DOHH2 (cell line): ENCODE results near the gene FAM221A.

Experiments
- H3F3A ChIP-seq: fragments of 200-600 bp; sonication (generic), shearing (Covaris generic); 2 replicates; pipeline ENCODE4 v1.6.0; 2016; ENCODE audit warnings: antibody characterized with exemption, mild to moderate bottlenecking; ENCODE audit not compliant: control insufficient read depth, insufficient read depth
- H3K27ac ChIP-seq: fragments of 200-600 bp; sonication (generic); 2 replicates; pipeline ENCODE4 v1.5.1; 2014; ENCODE audit warnings: low read depth, mild to moderate bottlenecking, low read length, moderate library complexity
- H3K27me3 ChIP-seq: fragments of 200-600 bp; sonication (generic); 2 replicates; pipeline ENCODE4 v1.6.1; 2014; ENCODE audit warnings: mild to moderate bottlenecking, low read length, mixed read lengths; ENCODE audit not compliant: control insufficient read depth
- H3K36me3 ChIP-seq: fragments of 200-600 bp; sonication (generic); 2 replicates; pipeline ENCODE4 v1.6.1; 2014; ENCODE audit warnings: mild to moderate bottlenecking, low read length, moderate library complexity, mixed read lengths; ENCODE audit not compliant: control insufficient read depth
- H3K4me1 ChIP-seq: fragments of 200-600 bp; sonication (generic); 2 replicates; pipeline ENCODE4 v1.6.1; 2014; ENCODE audit warnings: mild to moderate bottlenecking, low read length, mixed read lengths; ENCODE audit not compliant: control insufficient read depth
- H3K4me2 ChIP-seq: fragments of 200-600 bp; sonication (generic); 2 replicates; pipeline ENCODE4 v1.6.0; 2014; ENCODE audit warnings: mild to moderate bottlenecking, low read length, moderate library complexity
- H3K4me3 ChIP-seq: fragments of 200-600 bp; sonication (generic); 2 replicates; pipeline ENCODE4 v1.5.1; 2014; ENCODE audit warnings: mild to moderate bottlenecking, low read length, mixed read lengths
- H3K79me2 ChIP-seq: fragments of 200-600 bp; sonication (generic); 2 replicates; pipeline ENCODE4 v1.6.1; 2014; ENCODE audit warnings: mild to moderate bottlenecking, low read length, mixed read lengths; ENCODE audit not compliant: control insufficient read depth
- H3K9me2 ChIP-seq: fragments of 200-600 bp; sonication (generic); replicated peaks from 2 replicates; pipeline ENCODE4 v1.6.1; 2014; ENCODE audit warnings: mild to moderate bottlenecking, low read length, mixed read lengths; ENCODE audit not compliant: control insufficient read depth
- H3K9me3 ChIP-seq: fragments of 200-600 bp; sonication (generic); 2 replicates; pipeline ENCODE4 v1.6.1; 2014; ENCODE audit warnings: antibody characterized with exemption, low read length, mixed read lengths; ENCODE audit not compliant: control insufficient read depth, insufficient read depth
- H4K20me1 ChIP-seq: fragments of 200-600 bp; sonication (generic); 2 replicates; pipeline ENCODE4 v1.6.0; 2014; ENCODE audit warnings: low read depth, mild to moderate bottlenecking, antibody characterized with exemption, low read length, moderate library complexity; ENCODE audit not compliant: control insufficient read depth, insufficient read depth
- EZH2phosphoT487 ChIP-seq: fragments of 200-600 bp; sonication (generic); IDR thresholded peaks from 2 replicates; pipeline ENCODE4 v1.6.1; 2017; ENCODE audit warnings: borderline replicate concordance, mild to moderate bottlenecking, antibody characterized with exemption, low read length, moderate library complexity, mixed read lengths
- TF ChIP-seq, protein P1 (sequence below): fragments of 200-600 bp; sonication (generic); IDR thresholded peaks from one replicate; pipeline ENCODE4 v1.5.1; 2014; ENCODE audit warnings: antibody characterized with exemption, mild to moderate bottlenecking, low read depth, low read length; ENCODE audit not compliant: poor library complexity, severe bottlenecking

Gene FAM221A

GRCh38 chr7:23661385-23661784 lies 18.6 kb upstream of the FAM221A start:
- H4K20me1 ChIP-seq, result no peaks in the 10 kb centered on the region
- H3K4me1 ChIP-seq, result no peaks in the 10 kb centered on the region
- H3K4me2 ChIP-seq, result no peak overlapping the region
- H3K9me2 ChIP-seq, result no peaks in the 10 kb centered on the region
- H3K79me2 ChIP-seq, result no peaks in the 10 kb centered on the region
- TF ChIP-seq EZH2phosphoT487, result no peak
- TF ChIP-seq, protein P1, sequence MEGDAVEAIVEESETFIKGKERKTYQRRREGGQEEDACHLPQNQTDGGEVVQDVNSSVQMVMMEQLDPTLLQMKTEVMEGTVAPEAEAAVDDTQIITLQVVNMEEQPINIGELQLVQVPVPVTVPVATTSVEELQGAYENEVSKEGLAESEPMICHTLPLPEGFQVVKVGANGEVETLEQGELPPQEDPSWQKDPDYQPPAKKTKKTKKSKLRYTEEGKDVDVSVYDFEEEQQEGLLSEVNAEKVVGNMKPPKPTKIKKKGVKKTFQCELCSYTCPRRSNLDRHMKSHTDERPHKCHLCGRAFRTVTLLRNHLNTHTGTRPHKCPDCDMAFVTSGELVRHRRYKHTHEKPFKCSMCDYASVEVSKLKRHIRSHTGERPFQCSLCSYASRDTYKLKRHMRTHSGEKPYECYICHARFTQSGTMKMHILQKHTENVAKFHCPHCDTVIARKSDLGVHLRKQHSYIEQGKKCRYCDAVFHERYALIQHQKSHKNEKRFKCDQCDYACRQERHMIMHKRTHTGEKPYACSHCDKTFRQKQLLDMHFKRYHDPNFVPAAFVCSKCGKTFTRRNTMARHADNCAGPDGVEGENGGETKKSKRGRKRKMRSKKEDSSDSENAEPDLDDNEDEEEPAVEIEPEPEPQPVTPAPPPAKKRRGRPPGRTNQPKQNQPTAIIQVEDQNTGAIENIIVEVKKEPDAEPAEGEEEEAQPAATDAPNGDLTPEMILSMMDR, result no peak
- no peak overlapping the region for H3K27ac ChIP-seq
- no peak overlapping the region for H3K4me3 ChIP-seq
- H3F3A ChIP-seq, result no peaks in the 10 kb centered on the region
- H3K9me3 ChIP-seq, result peaks cover 6% of the 10 kb centered on the region; the same call in 1 of the 2 replicates
- no peaks in the 10 kb centered on the region for H3K36me3 ChIP-seq
- no peaks in the 10 kb centered on the region for H3K27me3 ChIP-seq

GRCh38 chr7:23662124-23662983 lies 17.6 kb upstream of the FAM221A start:
- no peaks in the 10 kb centered on the region for H3F3A ChIP-seq
- H3K27ac ChIP-seq, result no peak overlapping the region
- no peaks in the 10 kb centered on the region for H3K27me3 ChIP-seq
- H3K79me2 ChIP-seq, result no peaks in the 10 kb centered on the region
- no peaks in the 10 kb centered on the region for H3K36me3 ChIP-seq
- H3K4me2 ChIP-seq, result no peak overlapping the region
- no peaks in the 10 kb centered on the region for H3K4me1 ChIP-seq
- H3K9me3 ChIP-seq, result peaks cover 6% of the 10 kb centered on the region; the same call in 1 of the 2 replicates
- no peak overlapping the region for H3K4me3 ChIP-seq
- no peaks in the 10 kb centered on the region for H4K20me1 ChIP-seq
- no peaks in the 10 kb centered on the region for H3K9me2 ChIP-seq
- no peak for TF ChIP-seq EZH2phosphoT487
- TF ChIP-seq, protein P1, result no peak

GRCh38 chr7:23662984-23663313 lies 17.1 kb upstream of the FAM221A start:
- Histone ChIP-seq H3K4me1 (no peaks in the 10 kb centered on the region), H3K79me2 (no peaks in the 10 kb centered on the region), H3K4me2 (no peak overlapping the region), H3K36me3 (no peaks in the 10 kb centered on the region), H3F3A (no peaks in the 10 kb centered on the region), H3K4me3 (no peak overlapping the region), H3K9me2 (no peaks in the 10 kb centered on the region), H4K20me1 (no peaks in the 10 kb centered on the region), H3K27me3 (no peaks in the 10 kb centered on the region), H3K9me3 (peaks cover 6% of the 10 kb centered on the region; the same call in 1 of the 2 replicates), H3K27ac (no peak overlapping the region)
- TF ChIP-seq, protein P1, result no peak
- TF ChIP-seq EZH2phosphoT487, result no peak
